Esophagus muscularis mucosa (tissue), 3 donors: ENCODE measurements around the gene INPP5A.

ENCODE experiments used
- POLR2A ChIP-seq: fragments of 450-650 bp; IDR thresholded peaks from one replicate; pipeline ENCODE4 v1.6.1; 2017; ENCODE audit warnings: antibody characterized with exemption, moderate library complexity, mild to moderate bottlenecking, low read depth
- POLR2AphosphoS5 ChIP-seq, 2 donors: sonication (generic); formaldehyde crosslinking; IDR thresholded peaks; one replicate each; pipeline ENCODE4 v1.6.1; 2017; ENCODE audit warnings: antibody characterized with exemption in 2 of 2
- TF ChIP-seq, protein P1 (sequence below), 3 experiments: fragments of 200-600 bp in 2 of 3; fragments of 450-650 bp in 1 of 3; sonication (generic) in 2 of 3; IDR thresholded peaks; one replicate each; pipeline ENCODE4 v1.5.1; 2017 to 2019; ENCODE audit warnings: antibody characterized with exemption in 3 of 3, mild to moderate bottlenecking in 2 of 3, moderate library complexity in 1 of 3

DNA sequence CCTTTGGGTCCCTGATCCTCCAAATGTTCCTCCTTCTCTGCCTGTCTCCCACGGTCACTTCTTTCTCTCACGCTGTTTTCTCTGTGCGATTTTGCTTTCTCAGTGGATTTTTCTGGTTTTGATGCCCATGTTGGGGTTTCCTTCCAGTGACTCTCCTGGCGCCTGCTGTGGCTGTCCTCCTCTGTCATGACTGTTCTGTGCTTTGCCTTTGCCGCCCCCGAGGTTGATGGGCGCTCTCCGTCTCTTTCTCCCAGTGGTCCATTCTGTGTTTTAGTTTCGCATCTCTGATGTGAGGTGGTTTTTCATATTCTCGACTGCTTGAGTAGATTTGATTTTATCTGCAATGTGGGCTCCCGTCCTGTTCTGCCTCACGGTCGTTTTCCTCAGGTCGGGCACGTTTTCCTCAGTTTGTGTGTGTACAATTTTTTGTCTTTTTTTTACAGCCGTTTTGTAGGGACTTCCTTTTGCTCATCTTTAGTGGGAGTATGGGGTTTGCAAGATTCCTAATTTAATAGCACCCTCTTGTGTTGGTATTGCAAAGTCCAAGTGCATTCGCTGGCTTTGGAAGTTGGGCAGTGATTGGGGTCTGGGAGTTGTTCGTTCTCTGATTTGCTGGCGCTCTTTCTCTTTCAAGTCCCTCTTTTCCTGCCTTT lies 100.0 kb downstream of the INPP5A start:
- TF ChIP-seq, protein P1, sequence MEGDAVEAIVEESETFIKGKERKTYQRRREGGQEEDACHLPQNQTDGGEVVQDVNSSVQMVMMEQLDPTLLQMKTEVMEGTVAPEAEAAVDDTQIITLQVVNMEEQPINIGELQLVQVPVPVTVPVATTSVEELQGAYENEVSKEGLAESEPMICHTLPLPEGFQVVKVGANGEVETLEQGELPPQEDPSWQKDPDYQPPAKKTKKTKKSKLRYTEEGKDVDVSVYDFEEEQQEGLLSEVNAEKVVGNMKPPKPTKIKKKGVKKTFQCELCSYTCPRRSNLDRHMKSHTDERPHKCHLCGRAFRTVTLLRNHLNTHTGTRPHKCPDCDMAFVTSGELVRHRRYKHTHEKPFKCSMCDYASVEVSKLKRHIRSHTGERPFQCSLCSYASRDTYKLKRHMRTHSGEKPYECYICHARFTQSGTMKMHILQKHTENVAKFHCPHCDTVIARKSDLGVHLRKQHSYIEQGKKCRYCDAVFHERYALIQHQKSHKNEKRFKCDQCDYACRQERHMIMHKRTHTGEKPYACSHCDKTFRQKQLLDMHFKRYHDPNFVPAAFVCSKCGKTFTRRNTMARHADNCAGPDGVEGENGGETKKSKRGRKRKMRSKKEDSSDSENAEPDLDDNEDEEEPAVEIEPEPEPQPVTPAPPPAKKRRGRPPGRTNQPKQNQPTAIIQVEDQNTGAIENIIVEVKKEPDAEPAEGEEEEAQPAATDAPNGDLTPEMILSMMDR (IDR thresholded peaks at IDR 0.05), result peak; percentile 74 to 82 (median 77)
- TF ChIP-seq POLR2A (no peak), POLR2AphosphoS5 (IDR thresholded peaks at IDR 0.05) (no peak)
